ENCODE data around the gene SNAP47.
A peak's percentile ranks its signal among the peaks of the same experiment; 100 is the strongest.

The SNAP47 gene

DNA sequence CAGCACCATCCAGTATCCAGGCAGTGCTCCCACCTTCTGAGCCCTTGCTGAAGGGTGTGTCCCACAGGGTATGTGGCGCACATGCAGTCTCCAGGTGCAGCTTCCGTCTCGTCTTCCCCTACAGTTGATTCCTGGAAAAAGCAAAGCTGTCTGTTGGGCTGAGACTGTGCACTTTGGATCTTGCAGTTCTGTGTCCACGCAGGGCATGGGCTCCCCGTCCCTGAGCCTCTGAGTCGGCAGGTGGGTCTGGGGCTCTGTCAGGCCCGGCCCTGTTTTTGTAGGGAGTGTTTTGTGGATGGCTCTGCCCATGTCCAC is 32.8 kb downstream of the SNAP47 start:
- no peak for DNase-seq (ENCODE audit: low read depth in 2 of 2)

DNA sequence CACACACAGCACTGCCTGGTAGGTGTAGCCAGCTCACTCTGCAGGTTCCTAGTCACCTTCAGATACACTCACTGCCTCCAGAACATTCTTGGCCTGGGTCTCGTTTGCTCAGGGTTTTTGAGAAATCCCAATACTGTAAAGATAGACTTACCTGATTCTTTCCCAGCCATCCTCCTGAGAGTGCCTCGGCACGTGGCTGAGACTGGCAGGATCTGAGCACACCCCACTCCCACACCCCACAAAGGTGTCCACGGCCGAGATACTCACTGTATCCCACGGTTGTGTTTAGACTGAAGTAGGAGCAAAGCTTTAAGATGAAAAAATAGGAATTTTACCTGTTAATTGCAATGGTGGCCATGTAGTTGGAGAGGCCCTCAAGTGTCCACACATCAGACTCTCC is 33.4 kb downstream of the SNAP47 start:
- no peak for DNase-seq (ENCODE audit: low read depth in 2 of 2)

DNA sequence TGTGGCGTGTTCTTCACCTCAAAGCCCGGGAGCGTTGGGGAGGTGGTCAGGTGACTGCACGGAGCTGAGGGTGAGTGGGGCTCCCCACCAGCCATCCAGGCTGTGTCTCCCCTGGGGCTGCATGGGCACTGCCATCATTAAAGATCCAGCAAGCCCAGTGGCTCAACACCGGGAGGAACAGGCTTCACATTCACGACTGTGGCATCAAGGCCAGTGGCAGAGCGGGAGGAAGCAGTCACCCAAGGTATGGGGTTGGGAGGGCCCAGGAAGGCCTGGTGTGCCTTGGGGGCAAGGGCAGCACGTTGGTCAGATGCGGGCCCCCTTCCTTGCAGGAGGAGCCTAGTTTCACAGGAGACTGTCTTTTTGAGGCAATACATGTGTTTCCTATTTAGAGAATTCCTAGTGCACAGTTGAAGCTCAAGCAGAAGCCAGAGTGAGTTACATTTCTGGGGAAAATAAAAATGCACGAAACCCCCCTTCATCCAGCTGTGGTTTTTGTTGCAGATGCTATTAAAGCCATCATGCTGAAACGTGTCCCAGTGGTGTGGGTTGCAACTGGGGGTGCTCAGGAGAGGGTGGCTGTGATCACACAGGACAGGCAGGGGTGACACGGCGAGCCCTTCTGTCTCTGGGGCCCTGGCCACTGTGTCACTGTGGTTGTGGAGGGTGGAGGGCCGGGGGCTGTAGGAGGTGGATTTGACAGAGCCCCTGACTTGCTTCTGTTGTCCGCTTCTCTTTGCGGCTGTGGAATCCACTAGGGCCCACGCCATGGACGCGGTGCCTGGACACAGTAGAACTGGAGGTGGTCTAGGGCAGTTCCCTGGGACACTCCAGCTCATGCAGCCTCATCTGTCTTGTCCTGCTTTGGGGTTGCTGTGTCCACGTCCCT is 34.1 kb downstream of the SNAP47 start:
- DNase-seq (ENCODE audit: low read depth in 2 of 2) = no peak

DNA sequence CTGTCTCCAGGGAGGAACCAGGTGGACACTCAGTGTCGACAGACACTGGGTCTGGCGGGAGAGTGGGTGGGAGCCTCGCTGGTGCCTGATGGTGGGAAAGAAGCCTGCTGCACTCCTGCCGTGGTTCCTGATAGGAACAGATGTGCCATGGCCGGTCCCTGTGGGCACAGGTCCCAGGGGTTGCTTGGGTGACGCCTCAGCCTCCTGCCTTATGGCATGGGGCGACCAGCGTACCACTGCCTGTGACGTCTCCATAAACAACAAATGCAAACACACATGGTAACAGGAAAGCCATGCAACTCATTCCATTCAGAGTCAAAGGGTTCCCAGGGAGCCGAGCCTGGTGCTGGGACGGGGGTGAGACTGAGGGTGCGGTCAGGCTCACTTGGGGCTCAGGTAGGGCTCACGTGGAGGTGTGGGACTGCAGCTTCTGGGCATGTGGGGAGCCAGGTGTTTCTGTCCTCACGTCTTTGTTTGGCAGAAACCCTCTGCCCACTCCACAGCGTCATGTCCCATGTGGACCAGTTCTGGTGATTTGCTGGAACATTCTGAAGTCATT is 34.8 kb downstream of the SNAP47 start:
- no peak for DNase-seq (ENCODE audit: low read depth in 2 of 2)

DNA sequence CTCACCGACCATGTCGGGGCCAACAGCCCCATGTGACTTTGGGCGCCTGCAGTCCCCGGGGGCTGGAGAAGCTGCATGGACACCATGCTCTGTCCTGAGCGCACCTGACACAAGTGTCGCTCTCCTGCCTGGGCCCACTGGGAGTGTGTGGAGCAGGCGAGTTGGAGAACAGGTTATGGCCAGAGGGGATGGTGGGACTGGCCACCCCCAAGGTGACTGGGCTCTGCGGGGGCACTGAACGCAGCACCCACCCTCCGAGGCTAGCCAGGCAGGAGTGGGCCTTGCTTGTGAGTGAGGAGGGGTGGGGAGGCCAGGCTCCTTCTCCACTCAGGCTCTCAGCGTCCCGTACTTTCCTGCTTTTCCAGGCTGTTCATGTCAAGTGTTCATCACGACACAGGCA is 35.6 kb downstream of the SNAP47 start:
- no peak for DNase-seq (ENCODE audit: low read depth in 2 of 2)

DNA sequence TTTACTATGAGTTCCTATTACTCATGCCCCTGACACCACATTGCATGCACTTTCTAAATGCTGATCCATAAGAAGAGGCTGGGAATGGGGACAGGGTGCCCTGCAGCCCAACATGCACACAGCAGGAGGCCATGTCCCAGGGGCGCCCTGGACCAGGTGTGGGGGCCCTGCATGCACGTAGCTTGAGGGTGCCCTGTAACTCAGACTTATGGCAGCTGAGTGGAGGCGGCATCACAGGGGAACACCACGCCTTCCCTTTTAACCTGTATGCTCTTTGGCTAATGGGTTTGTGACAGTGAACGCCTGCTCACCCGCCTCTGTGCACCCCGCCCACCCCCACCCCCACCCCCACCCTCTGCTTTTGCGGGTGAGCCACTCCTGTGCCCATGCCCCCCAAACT is 36.1 kb downstream of the SNAP47 start:
- no peak for DNase-seq (ENCODE audit: low read depth in 2 of 2)

DNA sequence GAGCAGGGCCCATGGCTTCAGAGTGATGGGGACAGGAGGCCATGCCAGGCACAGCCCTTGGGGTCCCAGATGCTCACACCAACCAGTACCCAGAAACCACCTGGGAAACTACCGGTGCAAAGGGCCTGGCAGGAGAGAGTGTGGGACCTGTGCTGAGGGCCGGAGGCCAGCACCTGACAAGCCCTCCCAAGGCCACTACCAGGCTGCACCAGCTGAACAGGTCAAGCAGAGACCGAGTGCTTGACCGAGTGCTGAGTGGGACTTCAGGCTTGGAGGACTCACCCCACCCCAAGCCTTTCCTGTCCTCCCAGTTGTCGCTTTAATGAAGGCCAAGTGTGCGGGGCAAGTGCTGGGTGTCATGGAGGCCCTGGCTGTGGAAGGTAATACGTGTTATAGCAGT is 36.5 kb downstream of the SNAP47 start:
- DNase-seq (ENCODE audit: low read depth in 2 of 2) = no peak

DNA sequence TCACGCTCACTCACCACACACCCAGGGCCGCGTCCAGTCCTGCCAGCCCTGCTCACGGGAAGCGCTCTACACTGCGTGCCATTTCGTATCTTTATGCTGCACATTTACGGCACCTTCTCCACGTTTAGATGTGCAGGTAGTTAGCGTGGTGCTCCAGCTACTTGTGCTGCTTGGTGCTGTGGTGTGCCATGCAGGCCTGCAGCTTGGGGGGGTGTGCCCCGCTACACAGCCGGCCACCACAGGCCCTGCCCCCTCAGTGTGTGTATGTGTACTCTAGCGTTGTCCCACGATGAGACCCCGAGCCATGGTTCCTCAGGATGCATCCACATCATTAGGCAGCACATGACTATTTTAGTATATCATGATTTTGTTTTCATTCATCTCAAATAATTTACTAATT is 38.3 kb downstream of the SNAP47 start:
- DNase-seq (ENCODE audit: low read depth in 2 of 2) = no peak

DNA sequence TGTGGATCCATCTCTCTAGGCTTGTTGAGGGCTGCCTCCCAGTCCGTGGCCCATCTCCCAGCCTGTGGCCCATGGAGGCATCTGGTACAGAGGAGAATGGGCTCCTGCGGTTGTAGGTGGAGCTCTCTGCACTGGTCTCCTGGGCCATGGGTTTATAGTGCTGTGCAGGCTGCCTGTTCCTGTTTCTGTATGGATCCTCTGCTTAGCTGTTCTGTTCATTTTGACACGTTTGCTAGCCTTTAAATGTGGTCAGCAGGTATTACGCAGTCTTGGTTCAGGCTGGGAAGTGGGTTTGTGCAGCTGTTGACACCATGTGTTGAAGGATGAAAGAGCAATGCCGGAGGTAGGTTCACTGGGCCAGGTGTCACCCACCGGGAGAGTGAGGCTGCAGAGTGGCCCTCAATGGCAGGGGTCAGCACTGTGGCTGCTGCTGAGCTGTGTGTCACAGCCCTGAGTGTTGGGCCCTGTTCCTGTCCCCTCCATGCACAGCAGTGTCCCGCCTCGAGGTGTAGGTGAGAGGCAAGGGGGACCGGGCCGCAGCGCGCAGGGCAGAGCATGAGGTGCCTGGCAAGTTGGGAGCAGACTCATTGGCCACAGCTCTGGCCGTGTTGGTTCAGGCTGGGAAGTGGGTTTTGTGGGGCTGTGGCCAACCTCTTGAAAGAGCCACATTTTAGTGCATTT is 39.0 kb downstream of the SNAP47 start:
- no peak for DNase-seq (ENCODE audit: low read depth in 2 of 2)

DNA sequence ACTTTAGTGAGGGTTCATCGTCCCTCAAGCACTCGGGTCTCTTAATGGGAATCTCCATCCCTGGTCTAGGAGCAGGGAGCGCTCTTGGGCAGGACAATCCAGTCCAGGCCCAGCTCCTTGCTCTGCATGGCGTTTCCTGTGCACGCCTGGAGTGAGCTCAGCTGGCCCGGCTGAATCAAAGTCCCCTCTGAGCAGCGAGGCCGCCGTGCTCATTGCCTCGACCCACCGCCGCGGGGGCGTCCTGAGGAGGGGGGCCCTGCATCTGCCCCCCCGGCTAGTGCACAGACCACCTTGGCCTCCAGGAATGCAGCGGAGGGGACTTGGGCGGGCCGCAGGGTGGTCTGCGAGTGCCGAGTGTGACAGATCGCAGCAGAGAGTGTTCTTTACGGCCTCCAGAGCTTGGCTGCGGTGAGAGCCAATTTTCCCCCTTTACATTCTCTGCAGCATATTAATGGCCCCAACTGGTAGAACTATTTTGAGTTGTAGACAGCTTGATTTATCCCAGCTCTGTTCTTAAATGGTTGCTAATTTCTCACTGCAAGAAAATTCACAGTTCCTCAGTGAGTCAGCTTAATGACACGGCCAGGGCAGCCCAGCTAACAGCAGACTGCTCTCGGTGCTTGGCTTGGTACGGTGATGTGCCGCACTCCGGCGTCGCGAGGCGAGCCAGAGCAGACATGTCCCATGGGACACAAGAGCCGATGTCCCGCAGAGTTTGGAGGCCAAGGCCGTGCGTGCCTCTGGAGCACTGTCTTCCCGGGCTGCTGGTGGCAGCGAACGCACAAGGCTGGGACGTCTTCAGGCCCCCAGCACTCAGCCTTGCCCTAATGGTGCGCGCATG is 39.8 kb downstream of the SNAP47 start:
- peak; percentile 90 to 91 for DNase-seq (ENCODE audit: low read depth in 2 of 2)

DNA sequence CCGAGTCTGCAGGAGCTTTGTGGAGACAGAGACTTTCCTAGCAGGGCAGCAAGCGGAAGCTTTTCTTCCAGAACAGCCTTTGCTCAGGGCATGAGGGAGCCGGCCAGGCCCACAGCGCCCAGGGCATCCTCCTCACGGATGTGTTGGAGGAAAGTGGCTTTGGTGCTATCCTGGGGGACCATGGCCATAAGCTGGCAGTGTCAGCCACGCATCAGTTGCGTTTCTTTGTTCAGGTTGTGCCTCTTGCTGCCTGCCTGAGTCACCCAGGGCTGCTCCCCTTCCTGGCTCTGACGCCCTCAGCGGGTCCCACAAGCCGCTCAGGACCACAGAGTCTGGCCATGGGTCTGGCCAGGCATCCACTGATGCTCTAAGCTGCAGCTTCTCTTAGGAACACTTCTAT is 40.6 kb downstream of the SNAP47 start:
- DNase-seq (ENCODE audit: low read depth in 2 of 2) = no peak

DNA sequence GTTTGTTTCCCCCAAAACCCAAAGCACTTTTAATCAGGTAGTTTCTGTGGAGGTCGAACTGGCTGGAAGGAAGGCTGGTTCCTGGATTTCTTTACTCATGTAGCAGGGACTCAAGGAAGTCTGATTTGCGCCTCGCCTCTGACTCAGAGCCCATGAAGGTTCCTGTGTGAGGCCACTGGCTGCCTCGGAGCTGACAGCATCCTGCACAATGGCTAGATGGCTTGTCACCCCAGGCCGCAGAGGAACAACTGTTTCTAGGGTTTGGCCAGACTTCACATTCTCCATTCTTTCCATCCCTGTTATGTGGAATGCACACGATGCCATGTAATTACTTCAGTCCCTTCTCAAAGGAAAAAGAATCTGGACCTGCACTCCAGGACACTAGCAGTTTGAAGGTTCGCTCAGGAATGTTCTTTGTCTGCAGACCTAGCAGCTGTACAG is 41.1 kb downstream of the SNAP47 start:
- DNase-seq (ENCODE audit: low read depth in 2 of 2) = no peak

DNA sequence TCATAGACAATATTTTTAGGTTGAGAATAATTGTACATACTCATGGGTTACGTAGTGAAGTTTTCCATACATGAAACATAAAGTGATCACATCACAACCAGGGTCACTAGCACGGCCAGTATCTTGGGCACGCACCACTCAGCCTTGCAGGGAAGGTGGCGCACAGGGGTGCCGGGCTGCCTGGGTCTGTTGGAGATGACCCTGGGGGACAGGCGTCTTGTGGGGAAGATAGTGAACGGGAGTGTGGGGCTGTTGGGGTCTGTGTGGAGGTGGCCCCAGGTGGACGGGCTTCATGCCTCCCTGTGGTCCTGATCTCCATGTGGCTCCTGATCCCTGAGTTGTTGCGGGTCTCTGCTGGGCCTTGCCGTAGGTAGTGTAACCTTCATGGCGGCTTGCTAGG is 41.9 kb downstream of the SNAP47 start:
- no peak for DNase-seq (ENCODE audit: low read depth in 2 of 2)

DNA sequence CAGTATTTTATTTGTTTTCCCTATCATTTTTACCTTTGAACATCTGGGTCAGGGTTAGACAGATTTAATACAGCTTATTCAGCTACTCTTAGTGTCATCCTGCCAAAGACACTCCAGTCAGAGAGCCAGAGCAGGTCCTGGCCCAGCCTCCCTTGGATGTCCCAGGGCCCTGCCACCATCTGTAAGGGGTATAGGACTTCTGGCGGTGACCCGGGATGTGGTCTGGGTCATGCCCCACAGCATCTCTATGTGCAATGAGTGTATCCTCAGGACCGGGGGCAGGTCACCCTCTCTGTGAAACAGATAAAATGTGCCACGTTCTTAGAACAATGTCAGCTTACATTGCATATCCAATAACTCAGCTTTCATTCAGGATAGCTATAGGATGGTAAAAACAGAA is 42.4 kb downstream of the SNAP47 start:
- DNase-seq (ENCODE audit: low read depth in 2 of 2) = no peak

DNA sequence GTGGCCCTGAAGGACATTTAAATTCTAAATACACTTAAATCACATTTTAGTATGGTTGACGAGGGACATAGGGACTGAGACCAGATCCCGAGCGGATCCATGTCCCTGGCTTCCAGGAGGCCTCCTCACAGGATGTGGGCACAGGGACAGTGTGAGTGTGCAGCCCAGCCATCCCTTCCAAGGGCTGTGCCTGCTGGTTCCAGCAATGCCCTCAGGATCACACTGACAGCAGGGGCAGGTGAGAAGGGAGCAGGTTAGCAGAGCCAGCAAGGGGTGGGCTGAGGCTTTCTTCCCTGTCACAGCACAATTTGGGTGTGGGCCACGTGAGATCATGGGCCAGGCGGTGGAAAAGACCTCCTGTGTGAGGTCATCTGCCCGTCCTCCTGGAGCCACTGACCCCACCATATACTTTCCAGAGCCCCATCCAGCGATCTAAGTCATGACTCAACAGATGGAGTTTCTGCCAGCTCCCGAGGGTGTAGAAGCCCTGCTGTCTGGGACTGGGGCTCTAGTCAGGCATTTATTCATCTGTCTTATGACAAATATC is 43.2 kb downstream of the SNAP47 start:
- no peak for DNase-seq (ENCODE audit: low read depth in 2 of 2)

DNA sequence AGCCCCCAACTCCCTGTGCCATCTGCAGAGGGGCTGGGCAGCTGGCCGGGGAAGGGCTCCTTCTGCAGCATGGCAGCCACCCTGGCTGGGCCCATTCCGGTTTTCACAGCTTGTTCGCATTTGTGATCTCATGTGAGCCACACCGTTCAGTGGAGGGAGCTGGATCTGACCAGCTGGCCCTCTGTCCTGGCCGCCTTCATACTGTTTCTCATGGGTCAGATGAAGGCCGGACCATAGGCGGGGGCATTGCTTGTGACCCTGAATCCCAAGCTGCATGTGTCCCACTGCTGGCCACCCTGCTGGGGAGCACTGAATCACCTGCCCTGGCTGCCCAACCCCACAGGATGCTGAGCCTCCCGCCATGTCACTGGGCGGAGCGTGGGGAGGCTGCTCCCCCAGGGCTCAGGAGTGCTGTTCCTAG is 43.8 kb downstream of the SNAP47 start:
- DNase-seq (ENCODE audit: low read depth in 2 of 2) = no peak

DNA sequence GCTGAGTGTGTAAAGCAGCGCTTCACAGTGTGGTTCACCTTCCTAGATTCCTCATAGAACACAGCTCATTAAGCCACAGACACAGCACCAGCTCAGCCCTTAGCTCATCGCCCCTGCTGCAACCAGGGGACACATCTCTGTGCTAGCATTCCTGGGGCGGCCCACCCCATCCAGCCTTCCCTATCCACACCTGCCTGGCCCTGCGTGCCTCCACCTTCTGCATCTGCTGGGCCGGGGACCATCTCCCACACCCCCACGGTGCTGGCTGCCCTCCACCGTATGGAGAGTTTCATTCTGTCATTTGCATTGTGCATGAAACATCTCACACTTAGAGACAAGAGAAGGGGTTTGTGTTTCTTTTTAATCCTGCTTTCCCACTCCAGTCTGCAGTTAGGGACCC is 44.5 kb downstream of the SNAP47 start:
- no peak for DNase-seq (ENCODE audit: low read depth in 2 of 2)

DNA sequence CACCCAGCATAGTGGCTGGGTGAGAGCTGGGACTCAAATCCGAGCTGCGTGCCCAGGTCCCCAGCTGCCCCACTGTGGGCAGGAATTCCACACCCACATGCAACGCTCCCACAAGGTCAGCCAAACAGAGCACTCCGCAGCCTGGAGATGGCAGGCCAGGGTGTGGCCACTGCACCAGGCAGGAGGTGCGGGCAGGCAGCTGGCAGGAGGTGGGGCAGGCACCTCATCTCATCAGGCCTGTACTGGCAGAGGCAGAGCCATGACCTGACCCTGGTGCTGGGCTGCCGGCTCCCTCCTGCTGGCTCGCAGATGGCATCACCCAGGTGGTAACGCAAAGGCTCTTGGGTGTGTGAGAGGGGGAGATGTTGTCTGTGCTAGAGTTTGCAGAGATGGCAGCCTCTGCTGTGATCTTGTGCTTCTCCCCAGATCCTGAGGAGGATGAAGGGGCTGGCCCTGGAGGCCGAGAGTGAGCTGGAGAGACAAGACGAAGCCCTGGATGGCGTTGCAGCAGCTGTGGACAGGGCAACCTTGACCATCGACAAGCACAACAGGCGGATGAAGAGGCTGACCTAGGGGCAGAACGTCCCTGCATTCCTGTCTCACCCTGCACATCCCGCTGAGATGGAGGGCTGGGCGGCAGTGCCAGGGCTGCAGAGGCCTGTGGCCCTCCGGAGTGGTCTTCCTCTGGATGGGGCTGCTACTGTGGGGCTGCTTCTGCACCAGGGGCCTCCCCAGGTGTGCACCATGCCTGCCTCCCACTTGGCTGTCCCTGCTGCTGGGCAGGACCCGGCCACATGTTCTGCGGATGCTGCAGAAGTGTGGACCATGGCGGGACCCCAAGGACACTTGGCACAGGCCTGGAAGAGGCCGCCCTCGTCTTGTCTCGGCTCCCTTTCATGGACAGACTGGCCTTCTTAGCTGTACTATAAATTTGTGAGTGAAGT is 45.1 kb downstream of the SNAP47 start:
- DNase-seq (ENCODE audit: low read depth in 2 of 2) = no peak

DNA sequence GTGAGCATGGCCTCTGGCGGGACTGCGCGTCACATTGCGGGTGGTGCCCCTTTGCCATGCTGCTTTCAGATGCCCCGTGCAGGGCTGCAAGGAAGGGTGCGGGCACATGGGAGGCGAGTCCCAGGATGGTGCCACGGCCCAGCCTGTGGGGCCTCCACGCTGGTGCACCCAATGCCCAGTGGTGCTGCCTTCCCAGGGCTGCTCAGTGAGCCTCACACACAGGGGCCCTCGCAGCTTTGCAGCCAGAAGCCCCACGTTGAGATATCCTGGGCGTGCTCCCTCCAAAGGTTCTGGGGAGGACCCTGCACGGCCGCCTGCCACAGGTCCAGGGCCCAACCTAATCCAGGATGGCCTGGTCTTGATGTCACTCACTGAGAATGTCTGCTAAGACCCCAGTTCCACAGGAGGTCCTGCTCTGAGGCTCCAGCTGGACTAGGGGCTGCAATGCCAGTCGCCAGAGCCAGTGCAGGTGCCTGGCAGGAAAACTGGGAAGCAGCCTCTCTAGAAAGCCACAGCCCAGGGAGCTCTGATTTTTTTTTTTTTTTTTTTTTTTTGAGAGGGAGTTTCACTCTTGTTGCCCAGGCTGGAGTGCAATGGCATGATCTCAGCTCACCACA is 46.2 kb downstream of the SNAP47 start:
- no peak for DNase-seq (ENCODE audit: low read depth in 2 of 2)

DNA sequence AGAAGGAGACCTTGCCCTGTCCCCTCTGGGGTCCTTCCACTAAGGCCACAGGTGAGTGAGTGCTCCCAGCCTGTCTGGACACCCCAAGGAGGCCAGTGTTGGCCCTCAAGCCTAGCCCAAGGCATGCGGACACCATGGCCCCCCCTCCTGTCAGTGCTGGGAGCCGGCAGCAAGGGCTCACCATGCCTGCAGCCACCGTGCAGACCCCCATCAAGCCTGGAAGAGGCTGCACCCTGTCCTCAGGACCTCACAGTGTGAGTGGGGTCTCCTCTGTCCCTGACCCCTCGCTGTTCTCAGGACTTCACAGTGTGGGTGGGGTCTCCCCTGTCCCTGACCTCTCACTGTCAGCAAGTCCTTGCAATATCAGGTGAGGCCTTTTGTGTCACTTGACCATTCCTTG is 47.0 kb downstream of the SNAP47 start:
- DNase-seq (ENCODE audit: low read depth in 2 of 2) = no peak
